Measurements from ENCODE around the gene RALGPS1. TPM values are rescaled to one million over a fixed set of nuclear protein-coding genes. Genes with fewer than 3 reads are reported as not detected.

The RALGPS1 gene
- total and polyA plus RNA-seq, 7 donors, result 6.6 to 18.6 (median 11.4) TPM

- TF ChIP-seq POLR2AphosphoS5 (IDR thresholded peaks at IDR 0.05) (no peak), POLR2A (IDR thresholded peaks at IDR 0.05) (no peak), EP300 (IDR thresholded peaks at IDR 0.05) (no peak), CTCF (IDR thresholded peaks at IDR 0.05) (no peak)
- Histone ChIP-seq H3K27ac (peak overlapping the region in 1 of 4 donors; percentile 15), H3K4me1 (peaks cover 0 to 33% (median 28%) of the 10 kb centered on the region in 4 donors), H3K4me3 (no peak overlapping the region), H3K36me3 (no peaks in the 10 kb centered on the region), H3K9me3 (no peaks in the 10 kb centered on the region), H3K27me3 (no peaks in the 10 kb centered on the region)
- intact Hi-C loops (cut with DNase I), result no loop called here
- WGBS, 2 donors, result 96% methylated on average over 9 of the region's 9 CpGs
- no peak for DNase-seq
Observed at GRCh38 chr9:127263237-127263636, 348.7 kb downstream of the RALGPS1 start.

GRCh38 chr9:127263664-127264063 is 349.1 kb downstream of the RALGPS1 start:
- TF ChIP-seq CTCF (IDR thresholded peaks at IDR 0.05) (no peak), POLR2A (IDR thresholded peaks at IDR 0.05) (no peak), POLR2AphosphoS5 (IDR thresholded peaks at IDR 0.05) (no peak), EP300 (IDR thresholded peaks at IDR 0.05) (no peak)
- Histone ChIP-seq H3K4me3 (no peak overlapping the region), H3K4me1 (peaks cover 0 to 33% (median 28%) of the 10 kb centered on the region in 4 donors), H3K27me3 (no peaks in the 10 kb centered on the region), H3K9me3 (no peaks in the 10 kb centered on the region), H3K36me3 (no peaks in the 10 kb centered on the region), H3K27ac (no peak overlapping the region)
- intact Hi-C loops (cut with DNase I), result no loop called here
- no peak for DNase-seq

DNA sequence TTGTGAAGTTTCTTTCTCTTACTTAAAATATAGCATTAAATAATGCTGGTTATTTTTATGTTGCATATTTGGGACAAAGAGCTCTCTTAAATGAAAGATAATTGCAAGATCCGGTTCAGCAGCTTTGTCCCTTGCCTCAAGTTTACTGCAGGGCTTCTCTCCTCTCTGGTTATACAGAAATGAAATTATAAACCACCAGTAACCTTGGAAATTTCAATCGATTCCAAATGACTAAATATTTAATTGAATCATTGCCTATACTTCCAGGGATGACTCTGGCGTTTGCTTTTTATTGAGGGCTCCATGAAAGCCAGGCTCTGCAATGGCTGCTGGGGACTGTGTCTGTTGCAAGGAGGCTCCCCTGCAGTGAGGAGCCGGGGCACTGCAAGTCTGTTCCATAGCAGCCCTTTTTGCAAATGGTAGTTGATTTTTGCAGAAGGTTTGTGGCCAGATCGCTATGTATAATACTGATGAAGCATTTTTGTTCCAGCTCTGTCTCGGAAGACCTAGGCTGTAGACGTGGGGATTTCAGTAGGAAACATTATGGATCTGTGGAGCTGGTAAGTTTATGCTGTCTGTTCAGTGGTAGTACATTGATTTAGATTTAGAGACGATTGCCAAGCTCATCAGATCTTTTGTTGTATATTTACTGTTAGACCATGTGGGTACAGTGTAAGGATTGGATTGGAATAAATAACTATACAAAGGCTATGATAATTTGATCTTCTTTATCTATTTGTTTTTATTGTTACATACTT is 350.1 kb downstream of the RALGPS1 start, which contains the start of gene GARNL3:
Gene GARNL3, plus strand, starts transcription at position 313 of the 758 bp plus-strand sequence. Its CDS starts 104 bp downstream, at position 417.
- intact Hi-C loops (cut with DNase I), result no loop called here
- H3K27me3 ChIP-seq, result no peaks in the 10 kb centered on the region
- H3K9me3 ChIP-seq, result no peaks in the 10 kb centered on the region
- no peak within 1 kb of the TSS for H3K4me3 ChIP-seq
- peak within 1 kb of the TSS in 2 of 4 donors; percentile 7 to 9 for H3K27ac ChIP-seq
- H3K4me1 ChIP-seq, result peaks cover 0 to 29% (median 28%) of the 10 kb centered on the region in 4 donors
- WGBS, 2 donors, result 74 to 77% methylated on average over 8 of the region's 8 CpGs
- TF ChIP-seq POLR2A (IDR thresholded peaks at IDR 0.05) (no peak), CTCF (IDR thresholded peaks at IDR 0.05) (no peak), EP300 (IDR thresholded peaks at IDR 0.05) (no peak), POLR2AphosphoS5 (IDR thresholded peaks at IDR 0.05) (no peak)
- no peaks in the 10 kb centered on the region for H3K36me3 ChIP-seq
- no peak for DNase-seq

- intact Hi-C loops (cut with DNase I), result no loop called here
- no peak for DNase-seq
- no peak overlapping the region for H3K27ac ChIP-seq
Observed at GRCh38 chr9:127267793-127268525, 353.4 kb downstream of the RALGPS1 start.

More at GRCh38 chr9:127267793-127268525, 353.4 kb downstream of the RALGPS1 start:
- Histone ChIP-seq H3K4me3 (no peak overlapping the region), H3K36me3 (no peaks in the 10 kb centered on the region), H3K27me3 (no peaks in the 10 kb centered on the region), H3K9me3 (no peaks in the 10 kb centered on the region), H3K4me1 (peaks cover 0 to 22% (median 20%) of the 10 kb centered on the region in 4 donors)
- 81 to 89% methylated on average over 5 of the region's 5 CpGs for WGBS, 2 donors
- TF ChIP-seq CTCF (IDR thresholded peaks at IDR 0.05) (no peak), POLR2AphosphoS5 (IDR thresholded peaks at IDR 0.05) (no peak), EP300 (IDR thresholded peaks at IDR 0.05) (no peak), POLR2A (IDR thresholded peaks at IDR 0.05) (no peak)

Measured in sigmoid colon (tissue), 7 donors.